Psoas muscle (tissue), 8 donors: ENCODE data around the gene ANO7. TPM values are rescaled to one million over a fixed set of nuclear protein-coding genes. Genes with fewer than 3 reads are reported as not detected.

Source experiments
- ATAC-seq, 4 donors: fragments of 200-7000 bp; cut with Tn5 transposase; one replicate each; pipeline ENCODE4 v1.9.1; 2020; ENCODE audit warnings: moderate library complexity in 3 of 4, mild to moderate bottlenecking in 2 of 4
- DNase-seq, 2 donors: peaks; one replicate each; pipeline ENCODE4 v3.0.0-alpha.2; 2020
- H3K27ac ChIP-seq: fragments of 200-600 bp; one replicate; pipeline ENCODE4 v1.8.0; 2022
- H3K27me3 ChIP-seq, 3 donors: fragments of 200-600 bp in 1 of 3; one replicate each; pipeline versions ENCODE4 v1.6.1 to v1.8.0; 2013 to 2022; ENCODE audit warnings: low read length in 2 of 3, mild to moderate bottlenecking in 2 of 3, moderate library complexity in 1 of 3; ENCODE audit not compliant: insufficient read depth in 3 of 3
- H3K36me3 ChIP-seq, 2 donors: fragments of 200-600 bp in 1 of 2; one replicate each; pipeline versions ENCODE4 v1.6.1 to v1.8.0; 2013 to 2022; ENCODE audit warnings: low read depth in 1 of 2, mild to moderate bottlenecking in 1 of 2, moderate library complexity in 1 of 2; ENCODE audit not compliant: insufficient read depth in 1 of 2
- H3K4me1 ChIP-seq: fragments of 200-600 bp; one replicate; pipeline ENCODE4 v1.8.0; 2022
- H3K4me3 ChIP-seq: fragments of 200-600 bp; one replicate; pipeline ENCODE4 v1.8.0; 2022; ENCODE audit warnings: mild to moderate bottlenecking
- H3K9me3 ChIP-seq: fragments of 200-600 bp; one replicate; pipeline ENCODE4 v1.8.0; 2022
- WGBS, 3 donors: extraction: QIAGEN DNeasy Blood & Tissue Kit; methylation state at CpG; one replicate each; pipeline versions ENCODE4 v1.1.6 to v1.1.7; 2013; 5-methylcytosine and 5-hydroxymethylcytosine counted together
- intact Hi-C, 2 donors: fragments of 100-400 bp; cut with DNase I; formaldehyde crosslinking; loops; one replicate each; pipeline versions ENCODE4 v1.11.0 to v1.14.2; 2022
- polyA plus RNA-seq, 3 donors: library from polyadenylated mRNA; stranded (reverse); fragments of 200-250 nt; gene quantifications; one replicate each; pipeline ENCODE4 v1.2.3, GENCODE V29; 2013
- total RNA-seq, 4 donors: library from RNA; stranded (reverse); fragmentation: NEBNext Ultra II Directional in 2 of 4; extraction: Animal tissue kit (Norgen Biotek cat#: 25700) in 2 of 4; gene quantifications; one replicate each; pipeline versions ENCODE4 v1.2.1 to v1.2.4, GENCODE V29; 2021 to 2023
- TF ChIP-seq, protein P1 (sequence below): fragments of 200-600 bp; IDR thresholded peaks from one replicate; pipeline ENCODE4 v1.8.0; 2022; ENCODE audit warnings: antibody characterized with exemption
- donor health status: healthy with polysubstance abuse.
- donor health status: DM: no; HTN: no; CAD: no; lungs with moderate emphysema.
- donor health status: Bipolar disorder and iron deficiency.
- donor health status: healthy.
- donor health status: DM: yes; HTN: yes; CAD: no.
- donor health status: DM: no; HTN: no; CAD: no.
- donor health status: DM: no; HTN: no; CAD: no.
- donor health status: DM: yes; HTN: yes; CAD: no.

Gene ANO7
- total and polyA plus RNA-seq, 7 donors, result 0.22 to 1.8 (median 0.47) TPM

DNA sequence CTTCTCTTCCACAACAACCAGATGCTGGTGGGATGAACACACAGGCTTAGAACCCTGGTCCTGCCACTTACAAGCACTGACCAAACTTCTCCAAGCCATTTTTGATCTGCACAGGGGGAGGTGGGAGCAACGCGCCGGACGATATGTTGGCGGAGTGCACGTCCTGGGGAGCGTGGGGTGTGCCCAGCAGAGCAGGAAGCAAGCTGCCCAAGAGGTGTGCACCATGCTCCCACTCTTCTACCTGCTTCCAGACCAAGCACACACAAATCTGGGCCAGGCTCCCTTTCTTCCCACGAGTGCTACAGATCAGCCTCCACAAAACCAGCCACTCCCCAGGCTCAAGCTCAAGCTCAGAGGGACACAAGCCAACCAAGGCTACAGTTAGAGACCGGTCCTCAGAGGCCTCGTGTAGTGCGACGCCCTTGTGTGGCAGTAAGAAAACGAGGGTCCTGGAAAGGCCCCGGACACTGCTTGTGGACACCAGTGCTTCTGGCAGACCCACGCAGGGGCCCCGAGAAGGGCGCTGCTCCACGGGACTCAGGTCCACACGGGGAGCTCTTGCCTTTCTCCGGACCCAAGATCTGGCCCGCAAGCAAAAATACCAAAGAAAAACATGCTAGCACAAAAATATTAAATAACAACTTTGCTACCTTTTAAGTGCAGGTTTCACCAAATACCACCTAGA lies 52.0 kb downstream of the ANO7 start:
- Histone ChIP-seq H3K36me3 (peaks cover 7 to 100% of the 10 kb centered on the region in 2 donors), H3K27ac (no peak overlapping the region), H3K4me1 (no peaks in the 10 kb centered on the region), H3K4me3 (no peak overlapping the region), H3K9me3 (no peaks in the 10 kb centered on the region), H3K27me3 (no peaks in the 10 kb centered on the region)
- DNase-seq, result no peak
- 87 to 96% (median 92%) methylated on average over 21 of the region's 21 CpGs for WGBS, 3 donors
- ATAC-seq, result no peak
- TF ChIP-seq, protein P1, sequence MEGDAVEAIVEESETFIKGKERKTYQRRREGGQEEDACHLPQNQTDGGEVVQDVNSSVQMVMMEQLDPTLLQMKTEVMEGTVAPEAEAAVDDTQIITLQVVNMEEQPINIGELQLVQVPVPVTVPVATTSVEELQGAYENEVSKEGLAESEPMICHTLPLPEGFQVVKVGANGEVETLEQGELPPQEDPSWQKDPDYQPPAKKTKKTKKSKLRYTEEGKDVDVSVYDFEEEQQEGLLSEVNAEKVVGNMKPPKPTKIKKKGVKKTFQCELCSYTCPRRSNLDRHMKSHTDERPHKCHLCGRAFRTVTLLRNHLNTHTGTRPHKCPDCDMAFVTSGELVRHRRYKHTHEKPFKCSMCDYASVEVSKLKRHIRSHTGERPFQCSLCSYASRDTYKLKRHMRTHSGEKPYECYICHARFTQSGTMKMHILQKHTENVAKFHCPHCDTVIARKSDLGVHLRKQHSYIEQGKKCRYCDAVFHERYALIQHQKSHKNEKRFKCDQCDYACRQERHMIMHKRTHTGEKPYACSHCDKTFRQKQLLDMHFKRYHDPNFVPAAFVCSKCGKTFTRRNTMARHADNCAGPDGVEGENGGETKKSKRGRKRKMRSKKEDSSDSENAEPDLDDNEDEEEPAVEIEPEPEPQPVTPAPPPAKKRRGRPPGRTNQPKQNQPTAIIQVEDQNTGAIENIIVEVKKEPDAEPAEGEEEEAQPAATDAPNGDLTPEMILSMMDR, result no peak
- intact Hi-C loops, result no loop called here

DNA sequence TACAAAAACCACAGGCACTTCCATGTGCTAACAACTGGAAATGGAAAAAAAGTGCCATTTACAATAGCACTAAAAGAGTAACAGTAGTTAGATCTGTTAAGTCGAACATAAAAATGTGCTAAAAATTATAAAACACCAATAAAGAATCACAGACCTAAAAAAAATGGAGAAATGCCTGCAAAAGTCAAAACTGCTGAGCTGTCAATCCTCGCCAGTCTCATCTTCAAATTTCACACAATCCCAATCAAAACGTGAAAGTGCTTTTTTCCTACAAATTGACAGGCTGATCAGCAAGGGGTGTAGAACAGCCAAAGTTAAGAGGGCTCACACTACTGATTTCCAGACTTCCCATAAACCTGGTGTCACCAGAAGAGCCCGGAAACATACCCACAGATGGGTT lies 53.2 kb downstream of the ANO7 start:
- Histone ChIP-seq H3K36me3 (peaks cover 9 to 100% of the 10 kb centered on the region in 2 donors), H3K27me3 (no peaks in the 10 kb centered on the region), H3K4me1 (no peaks in the 10 kb centered on the region), H3K4me3 (no peak overlapping the region), H3K9me3 (no peaks in the 10 kb centered on the region), H3K27ac (no peak overlapping the region)
- ATAC-seq (no peak), DNase-seq (no peak)
- TF ChIP-seq, protein P1, result no peak
- 88 to 94% (median 89%) methylated on average over 4 of the region's 4 CpGs for WGBS, 3 donors
- intact Hi-C loops, result no loop called here

DNA sequence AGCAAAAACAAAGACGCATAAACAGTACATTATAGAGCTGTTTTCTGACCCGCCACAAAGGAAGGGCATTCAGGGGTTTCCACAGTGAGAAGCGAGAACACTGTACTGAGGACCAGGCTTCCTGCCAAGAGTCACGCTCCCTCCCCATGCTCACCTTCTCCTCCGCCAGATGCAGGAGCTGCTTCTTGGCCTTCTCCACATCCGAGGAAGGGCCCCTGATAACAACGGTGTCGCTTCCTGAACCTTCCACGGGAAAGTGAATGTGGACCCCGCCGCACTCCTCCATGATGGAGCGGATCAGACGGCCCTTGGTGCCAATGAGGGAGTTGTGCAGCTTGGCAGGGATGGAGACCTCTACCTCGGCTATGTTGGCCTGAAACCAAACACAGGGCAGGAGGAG lies 53.8 kb downstream of the ANO7 start:
- intact Hi-C loops, result no loop called here
- ATAC-seq, result no peak
- 78 to 80% (median 79%) methylated on average over 14 of the region's 14 CpGs for WGBS, 3 donors
- TF ChIP-seq, protein P1, result no peak
- H3K4me3 ChIP-seq, result no peak overlapping the region
- no peaks in the 10 kb centered on the region for H3K27me3 ChIP-seq
- no peak for DNase-seq
- peaks cover 15 to 100% of the 10 kb centered on the region in 2 donors for H3K36me3 ChIP-seq
- H3K9me3 ChIP-seq, result no peaks in the 10 kb centered on the region
- no peak overlapping the region for H3K27ac ChIP-seq
- H3K4me1 ChIP-seq, result no peaks in the 10 kb centered on the region

DNA sequence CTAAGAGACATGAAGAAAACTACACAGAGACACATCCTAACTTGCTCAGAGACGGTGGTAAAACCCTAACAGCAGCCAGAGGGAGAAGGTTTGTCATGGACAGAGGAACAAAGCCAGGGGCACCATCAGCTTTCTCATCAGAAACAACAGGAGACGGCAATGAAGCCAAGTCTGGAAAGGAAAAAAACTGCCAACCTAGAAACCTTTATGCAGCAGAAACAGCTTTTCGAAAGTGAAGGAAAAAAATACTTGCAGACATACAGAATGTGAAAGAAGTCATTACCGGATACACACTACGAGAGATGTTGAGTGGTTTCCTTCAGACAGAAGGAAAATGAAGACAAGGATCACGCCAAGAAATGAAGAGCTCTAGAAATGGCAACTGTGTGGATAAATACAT lies 55.9 kb downstream of the ANO7 start:
- Histone ChIP-seq H3K36me3 (peaks cover 22 to 100% of the 10 kb centered on the region in 2 donors), H3K27me3 (no peaks in the 10 kb centered on the region), H3K9me3 (no peaks in the 10 kb centered on the region), H3K4me1 (peaks cover 11% of the 10 kb centered on the region), H3K4me3 (no peak overlapping the region), H3K27ac (no peak overlapping the region)
- ATAC-seq (no peak), DNase-seq (no peak)
- intact Hi-C loops, result no loop called here
- 89 to 96% (median 92%) methylated on average over 6 of the region's 6 CpGs for WGBS, 3 donors
- TF ChIP-seq, protein P1, result no peak

DNA sequence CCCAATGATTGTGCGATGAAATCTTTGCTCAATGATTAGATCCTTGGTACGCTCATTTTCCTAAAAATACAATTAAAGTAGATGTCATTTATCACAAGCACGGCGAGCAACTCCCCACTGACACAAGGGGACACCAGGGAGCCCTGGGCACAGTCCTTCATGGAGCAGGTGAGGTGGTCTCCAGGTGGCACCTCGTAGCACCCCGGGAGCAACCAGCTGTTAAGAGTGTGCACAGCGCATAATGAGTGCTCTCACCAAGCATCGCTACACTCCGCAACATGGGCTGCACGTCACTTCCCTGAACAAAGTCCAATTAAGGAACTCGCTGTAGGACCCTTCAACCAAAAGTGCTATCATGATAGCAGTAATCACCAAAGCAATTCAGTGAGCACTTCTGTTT lies 59.8 kb downstream of the ANO7 start:
- Histone ChIP-seq H3K27ac (peak overlapping the region; percentile 30), H3K9me3 (no peaks in the 10 kb centered on the region), H3K4me3 (no peak overlapping the region), H3K27me3 (no peaks in the 10 kb centered on the region), H3K36me3 (peaks cover 38 to 100% of the 10 kb centered on the region in 2 donors), H3K4me1 (peaks cover 14% of the 10 kb centered on the region)
- TF ChIP-seq, protein P1, result no peak
- DNase-seq (no peak), ATAC-seq (no peak)
- intact Hi-C loops, result no loop called here
- 93 to 98% (median 96%) methylated on average over 11 of the region's 11 CpGs for WGBS, 3 donors
